HCT116 (cell line): Measurements from ENCODE around the gene SNRPD2. TPM values are rescaled to one million over a fixed set of nuclear protein-coding genes. Genes with fewer than 3 reads are reported as not detected.
A peak's percentile ranks its signal among the peaks of the same experiment; 100 is the strongest.

Source experiments
- ATAC-seq: fragments of 200-7000 bp; cut with Tn5 transposase; 2 replicates; pipeline ENCODE4 v1.9.1; 2020; ENCODE audit warnings: mild to moderate bottlenecking, moderate library complexity
- BruUV-seq: library from RNA; stranded (reverse); fragments of 400-500 nt; replicated peaks from 2 replicates; lab custom pipeline; 2021; lab: Mats Ljungman, UMichigan
- CTCF ChIA-PET: fragments of 300-600 bp; sonication (Branson Sonifier 250); formaldehyde crosslinking; loops from one replicate; lab custom pipeline; 2021; ENCODE audit warnings: antibody characterized with exemption; lab: Charles Lee
- POLR2A ChIA-PET: fragments of 300-600, 350-600 bp; sonication (Branson Sonifier 250); formaldehyde crosslinking; loops from one replicate; lab custom pipeline; 2021; ENCODE audit warnings: antibody characterized with exemption; lab: Charles Lee
- RAD21 ChIA-PET, 2 experiments: fragments of 300-600 bp; sonication (Branson Sonifier 250); formaldehyde crosslinking; loops; one replicate each; lab custom pipeline; 2023; ENCODE audit warnings: low total read pairs in 2 of 2; ENCODE audit not compliant: uncharacterized antibody in 2 of 2, unreplicated experiment in 2 of 2, low non-redundant PET in 1 of 2; lab: Charles Lee
- DNase-seq: peaks from one replicate; pipeline ENCODE4 v3.0.0-alpha.2; 2010; ENCODE audit warnings: low read depth, low spot score
- H2AFZ ChIP-seq: fragments of 200-600 bp; shearing (Covaris generic), sonication (generic); 2 replicates; pipeline ENCODE4 v1.6.1; 2017; ENCODE audit warnings: low read depth, mixed run types, mixed read lengths, antibody characterized with exemption, low read length; ENCODE audit not compliant: poor library complexity, severe bottlenecking
- H3K27ac ChIP-seq: 2 replicates; pipeline ENCODE4 v1.5.1; 2012; ENCODE audit warnings: low read depth, low read length
- H3K27me3 ChIP-seq: fragments of 200-600 bp; sonication (generic); 2 replicates; pipeline ENCODE4 v1.6.1; 2016; ENCODE audit warnings: mixed run types, low read length, mixed read lengths; ENCODE audit not compliant: insufficient read depth
- H3K36me3 ChIP-seq, 2 experiments: fragments of 200-500 bp in 1 of 2; fragments of 200-600 bp in 1 of 2; sonication (Bioruptor generic) in 1 of 2; sonication (generic) in 1 of 2; 2 replicates each; pipeline versions ENCODE4 v1.5.1 to v1.6.1; 2014 to 2016; ENCODE audit warnings: low read length in 2 of 2, inconsistent platforms in 1 of 2, mixed read lengths in 1 of 2, mixed run types in 1 of 2; ENCODE audit not compliant: insufficient read depth in 2 of 2, control insufficient read depth in 1 of 2
- H3K4me1 ChIP-seq, 2 experiments: fragments of 200-600 bp in 1 of 2; sonication (generic) in 1 of 2; 2 replicates each; pipeline versions ENCODE4 v1.5.1 to v1.6.1; 2012 to 2017; ENCODE audit warnings: low read length in 2 of 2, inconsistent platforms in 1 of 2, mild to moderate bottlenecking in 1 of 2, mixed read lengths in 1 of 2, mixed run types in 1 of 2, moderate library complexity in 1 of 2; ENCODE audit not compliant: insufficient read depth in 2 of 2, control insufficient read depth in 1 of 2
- H3K4me2 ChIP-seq: fragments of 200-600 bp; sonication (generic); 2 replicates; pipeline ENCODE4 v1.6.1; 2017; ENCODE audit warnings: mixed run types, low read length, mixed read lengths
- H3K4me3 ChIP-seq, 2 experiments: fragments of 200-600 bp in 1 of 2; sonication (generic) in 1 of 2; replicated peaks in 1 of 2; 2 replicates each; pipeline ENCODE4 v1.5.1; 2011 to 2016; ENCODE audit warnings: low read length in 2 of 2, control low read depth in 1 of 2, low read depth in 1 of 2, mild to moderate bottlenecking in 1 of 2, mixed read lengths in 1 of 2, mixed run types in 1 of 2
- H3K79me2 ChIP-seq: fragments of 200-600 bp; sonication (generic); 2 replicates; pipeline ENCODE4 v1.6.1; 2017; ENCODE audit warnings: mild to moderate bottlenecking, mixed run types, low read length, moderate library complexity, mixed read lengths; ENCODE audit not compliant: insufficient read depth
- H3K9ac ChIP-seq: fragments of 200-600 bp; sonication (generic); 2 replicates; pipeline ENCODE4 v1.6.1; 2016; ENCODE audit warnings: low read length, mixed read lengths
- H3K9me2 ChIP-seq: fragments of 200-600 bp; sonication (generic), shearing (Covaris generic); 2 replicates; pipeline ENCODE4 v1.6.1; 2017; ENCODE audit warnings: mixed run types, mild to moderate bottlenecking, moderate library complexity; ENCODE audit not compliant: insufficient read depth
- H3K9me3 ChIP-seq, 2 experiments: fragments of 200-500 bp in 1 of 2; fragments of 200-600 bp in 1 of 2; sonication (Bioruptor generic) in 1 of 2; sonication (generic) in 1 of 2; 2 replicates each; pipeline ENCODE4 v1.6.1; 2014 to 2017; ENCODE audit warnings: low read length in 2 of 2, mixed read lengths in 2 of 2, inconsistent platforms in 1 of 2, low read depth in 1 of 2, mild to moderate bottlenecking in 1 of 2, mixed run types in 1 of 2, moderate library complexity in 1 of 2; ENCODE audit not compliant: control insufficient read depth in 1 of 2, insufficient read depth in 1 of 2
- H4K20me1 ChIP-seq: fragments of 200-600 bp; sonication (generic), shearing (Covaris generic); 2 replicates; pipeline ENCODE4 v1.6.1; 2017; ENCODE audit warnings: mixed run types, mild to moderate bottlenecking, moderate library complexity; ENCODE audit not compliant: insufficient read depth
- CBX3 ChIP-seq: IDR thresholded peaks from 2 replicates; pipeline ENCODE4 v1.6.1; 2012; ENCODE audit warnings: low read depth
- FOSL1 ChIP-seq: IDR thresholded peaks from 2 replicates; pipeline ENCODE4 v1.6.1; 2012; ENCODE audit warnings: low read depth
- MAX ChIP-seq: IDR thresholded peaks from 2 replicates; pipeline ENCODE4 v1.6.1; 2012
- POLR2AphosphoS5 ChIP-seq: IDR thresholded peaks from 2 replicates; pipeline ENCODE4 v1.6.1; 2011; ENCODE audit warnings: mild to moderate bottlenecking, low read depth, low read length, moderate library complexity
- RAD21 ChIP-seq: IDR thresholded peaks from 2 replicates; pipeline ENCODE4 v1.6.1; 2012; ENCODE audit warnings: low read depth, mild to moderate bottlenecking
- ZFX ChIP-seq: fragments of 450-650 bp; IDR thresholded peaks from 2 replicates; pipeline ENCODE4 v1.6.1; 2017
- intact Hi-C: fragments of 100-400 bp; cut with micrococcal nuclease; formaldehyde crosslinking; loops from 2 replicates; pipeline ENCODE4 v1.10.0; 2022
- total RNA-seq: library from RNA; stranded (reverse); gene quantifications from one replicate; pipeline ENCODE4 v1.2.1, GENCODE V29; 2021; ENCODE audit not compliant: unreplicated experiment
- TF ChIP-seq, protein P1 (sequence below), 3 experiments: fragments of 200-600 bp in 1 of 3; sonication (generic) in 1 of 3; IDR thresholded peaks in 2 of 3; conservative IDR thresholded peaks in 1 of 3; 2 replicates each; pipeline ENCODE4 v1.5.1; 2012 to 2017; ENCODE audit warnings: low read depth in 2 of 3, low read length in 2 of 3, antibody characterized with exemption in 1 of 3, borderline replicate concordance in 1 of 3, control low read depth in 1 of 3, mild to moderate bottlenecking in 1 of 3, mixed read lengths in 1 of 3, mixed run types in 1 of 3, moderate library complexity in 1 of 3; ENCODE audit not compliant: insufficient read depth in 1 of 3

SNRPD2 gene
- total RNA-seq, 1 experiment from 2014 or later, result 927 TPM

- H3K4me1 ChIP-seq, result peaks cover 32 to 68% of the 10 kb centered on the region in 2 experiments
- no peaks in the 10 kb centered on the region for H4K20me1 ChIP-seq
- H3K9me3 ChIP-seq, result no peaks in the 10 kb centered on the region
- H3K27me3 ChIP-seq, result no peaks in the 10 kb centered on the region
- ChIA-PET CTCF (interaction anchor here (3.6 kb wide), 1 partner anchor 25 kb away, joined by 45 read pairs; no protein-coding TSS in a partner anchor), RAD21 (no interaction called here), POLR2A (interaction anchor here (0.7 to 4.7 kb wide), 4 partner anchors 23 to 32 kb away, joined by 3 to 54 read pairs (median 8); no protein-coding TSS in a partner anchor)
- DNase-seq (no peak), ATAC-seq (peak; percentile 19; the same call in 1 of the 2 replicates)
- peak within 1 kb of the TSS; percentile 96 for H3K4me2 ChIP-seq
- intact Hi-C loops, result no loop called here
- H3K9me2 ChIP-seq, result no peaks in the 10 kb centered on the region
- no TSS peak for BruUV-seq
- TF ChIP-seq RAD21 (no peak), MAX (0 out of 2 replicates have a peak, but pooled peaks have one; percentile 40), FOSL1 (no peak), POLR2AphosphoS5 (peak; percentile 50), ZFX (peak; percentile 23; the same call in 1 of the 2 replicates), CBX3 (no peak)
- TF ChIP-seq, protein P1, sequence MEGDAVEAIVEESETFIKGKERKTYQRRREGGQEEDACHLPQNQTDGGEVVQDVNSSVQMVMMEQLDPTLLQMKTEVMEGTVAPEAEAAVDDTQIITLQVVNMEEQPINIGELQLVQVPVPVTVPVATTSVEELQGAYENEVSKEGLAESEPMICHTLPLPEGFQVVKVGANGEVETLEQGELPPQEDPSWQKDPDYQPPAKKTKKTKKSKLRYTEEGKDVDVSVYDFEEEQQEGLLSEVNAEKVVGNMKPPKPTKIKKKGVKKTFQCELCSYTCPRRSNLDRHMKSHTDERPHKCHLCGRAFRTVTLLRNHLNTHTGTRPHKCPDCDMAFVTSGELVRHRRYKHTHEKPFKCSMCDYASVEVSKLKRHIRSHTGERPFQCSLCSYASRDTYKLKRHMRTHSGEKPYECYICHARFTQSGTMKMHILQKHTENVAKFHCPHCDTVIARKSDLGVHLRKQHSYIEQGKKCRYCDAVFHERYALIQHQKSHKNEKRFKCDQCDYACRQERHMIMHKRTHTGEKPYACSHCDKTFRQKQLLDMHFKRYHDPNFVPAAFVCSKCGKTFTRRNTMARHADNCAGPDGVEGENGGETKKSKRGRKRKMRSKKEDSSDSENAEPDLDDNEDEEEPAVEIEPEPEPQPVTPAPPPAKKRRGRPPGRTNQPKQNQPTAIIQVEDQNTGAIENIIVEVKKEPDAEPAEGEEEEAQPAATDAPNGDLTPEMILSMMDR (IDR thresholded peaks at IDR 0.05 in 2 of 3, conservative IDR thresholded peaks at IDR 0.05 in 1 of 3; ENCODE audit: borderline replicate concordance in 1 of 3, insufficient read depth in 1 of 3, low read depth in 2 of 3, low read length in 2 of 3), result peak in 2 of 3 experiments; percentile 20 to 41; a peak in 2 of 6 replicates
- H2AFZ ChIP-seq, result no peak within 1 kb of the TSS
- H3K36me3 ChIP-seq, result no peaks in the 10 kb centered on the region
- peak within 1 kb of the TSS; percentile 74 for H3K9ac ChIP-seq
- peaks cover 6% of the 10 kb centered on the region; the same call in 1 of the 2 replicates for H3K79me2 ChIP-seq
- peak within 1 kb of the TSS; percentile 75 to 91 for H3K4me3 ChIP-seq
- H3K27ac ChIP-seq, result peak within 1 kb of the TSS; percentile 79
These were observed 52.6 kb downstream of the SNRPD2 start, which contains the start of gene EML2 for GRCh38 chr19:45638930-45639729. Gene EML2, minus strand, starts transcription at chr19:45639397. Its CDS starts 21 bp downstream, at chr19:45639376.
